SK-N-SH treated with all-trans-retinoic acid at 6 μM for 48 hours (cell line): ENCODE results near the gene SPP1.

ENCODE experiments used
- ATAC-seq: fragments of 200-7000 bp; cut with Tn5 transposase; 3 replicates; pipeline ENCODE4 v1.9.1; 2020; ENCODE audit warnings: mild to moderate bottlenecking, moderate library complexity
- ARNTL ChIP-seq: fragments of 450-650 bp; formaldehyde crosslinking; IDR thresholded peaks from 2 replicates; pipeline ENCODE4 v1.5.0; 2020; ENCODE audit warnings: low read depth, mild to moderate bottlenecking, moderate library complexity, borderline replicate concordance
- BACH2 ChIP-seq: fragments of 250-450 bp; sonication (Bioruptor Pico); IDR thresholded peaks from 2 replicates; pipeline ENCODE4 v1.9.0; 2021; ENCODE audit warnings: mild to moderate bottlenecking, borderline replicate concordance
- CREB5 ChIP-seq: fragments of 250-450 bp; sonication (Bioruptor Pico); IDR thresholded peaks from 2 replicates; pipeline ENCODE4 v1.5.1; 2020; ENCODE audit warnings: low read depth, mild to moderate bottlenecking, moderate library complexity
- CSDC2 ChIP-seq: fragments of 250-450 bp; sonication (Bioruptor Pico); IDR thresholded peaks from 2 replicates; pipeline ENCODE4 v1.5.0; 2020; ENCODE audit warnings: mild to moderate bottlenecking, moderate library complexity
- CSRNP3 ChIP-seq: fragments of 250-450 bp; sonication (Bioruptor Pico); IDR thresholded peaks from 2 replicates; pipeline ENCODE4 v1.5.1; 2021; ENCODE audit warnings: mild to moderate bottlenecking, moderate library complexity
- ESRRG ChIP-seq: fragments of 250-450 bp; sonication (Bioruptor Pico); IDR thresholded peaks from 2 replicates; pipeline ENCODE4 v1.6.1; 2021; ENCODE audit warnings: mild to moderate bottlenecking
- GLIS3 ChIP-seq: fragments of 250-450 bp; sonication (Bioruptor Pico); IDR thresholded peaks from 2 replicates; pipeline ENCODE4 v1.5.0; 2020; ENCODE audit warnings: mild to moderate bottlenecking, moderate library complexity
- ISL1 ChIP-seq: fragments of 250-450 bp; sonication (Bioruptor Pico); IDR thresholded peaks from 2 replicates; pipeline ENCODE4 v2.1.2; 2022; ENCODE audit warnings: mild to moderate bottlenecking, moderate library complexity
- PATZ1 ChIP-seq: fragments of 250-450 bp; sonication (Bioruptor Pico); IDR thresholded peaks from 2 replicates; pipeline ENCODE4 v1.8.0; 2020; ENCODE audit warnings: mild to moderate bottlenecking, moderate library complexity, borderline replicate concordance
- POU6F1 ChIP-seq: fragments of 250-450 bp; sonication (Bioruptor Pico); IDR thresholded peaks from 2 replicates; pipeline ENCODE4 v1.8.0; 2021; ENCODE audit warnings: low read depth, mild to moderate bottlenecking, moderate library complexity, borderline replicate concordance
- PPARA ChIP-seq: fragments of 250-450 bp; sonication (Bioruptor Pico); IDR thresholded peaks from 2 replicates; pipeline ENCODE4 v1.5.0; 2020; ENCODE audit warnings: mild to moderate bottlenecking, borderline replicate concordance
- SNAI2 ChIP-seq: fragments of 250-450 bp; sonication (Bioruptor Pico); IDR thresholded peaks from 2 replicates; pipeline ENCODE4 v1.5.0; 2020; ENCODE audit warnings: mild to moderate bottlenecking, moderate library complexity
- TCF4 ChIP-seq: fragments of 250-450 bp; sonication (Bioruptor Pico); IDR thresholded peaks from 2 replicates; pipeline ENCODE4 v1.8.0; 2021; ENCODE audit warnings: mild to moderate bottlenecking, moderate library complexity, borderline replicate concordance
- TOX ChIP-seq: fragments of 250-450 bp; sonication (Bioruptor Pico); IDR thresholded peaks from 2 replicates; pipeline ENCODE4 v1.8.0; 2021; ENCODE audit warnings: mild to moderate bottlenecking, moderate library complexity, borderline replicate concordance
- ZC3H10 ChIP-seq: fragments of 250-450 bp; sonication (Bioruptor Pico); IDR thresholded peaks from 2 replicates; pipeline ENCODE4 v1.5.1; 2021; ENCODE audit warnings: mild to moderate bottlenecking, moderate library complexity
- ZFP3 ChIP-seq: fragments of 250-450 bp; sonication (Bioruptor Pico); IDR thresholded peaks from 2 replicates; pipeline ENCODE4 v1.5.0; 2020; ENCODE audit warnings: mild to moderate bottlenecking, moderate library complexity
- ZFP30 ChIP-seq: fragments of 450-650 bp; formaldehyde crosslinking; IDR thresholded peaks from 2 replicates; pipeline ENCODE4 v1.5.0; 2022; ENCODE audit warnings: mild to moderate bottlenecking, moderate library complexity
- ZNF565 ChIP-seq: fragments of 450-650 bp; formaldehyde crosslinking; conservative IDR thresholded peaks from 2 replicates; pipeline ENCODE4 v1.5.0; 2020; ENCODE audit warnings: low read depth, mild to moderate bottlenecking, moderate library complexity
- ZNF70 ChIP-seq: fragments of 450-650 bp; formaldehyde crosslinking; IDR thresholded peaks from 2 replicates; pipeline ENCODE4 v1.5.0; 2020; ENCODE audit warnings: mild to moderate bottlenecking, moderate library complexity
- ZNF8 ChIP-seq: fragments of 450-650 bp; formaldehyde crosslinking; IDR thresholded peaks from 2 replicates; pipeline ENCODE4 v1.5.0; 2020; ENCODE audit warnings: mild to moderate bottlenecking, moderate library complexity

Gene SPP1

GRCh38 chr4:88002786-88003185, 27.3 kb downstream of the SPP1 start:
- no peak for TF ChIP-seq CREB5 (CRISPR knock-in tag)
- no peak for TF ChIP-seq ARNTL (CRISPR knock-in tag)
- no peak for TF ChIP-seq ZNF565 (CRISPR knock-in tag)
- no peak for TF ChIP-seq ESRRG (CRISPR knock-in tag)
- ATAC-seq: no peak

- no peak for TF ChIP-seq ZNF565 (CRISPR knock-in tag)
- no peak for TF ChIP-seq ZFP30 (CRISPR knock-in tag)
- no peak for TF ChIP-seq ZNF70 (CRISPR knock-in tag)
- no peak for TF ChIP-seq CSDC2 (CRISPR knock-in tag)
- no peak for TF ChIP-seq ZC3H10 (CRISPR knock-in tag)
- no peak for TF ChIP-seq BACH2 (CRISPR knock-in tag)
- no peak for TF ChIP-seq SNAI2 (CRISPR knock-in tag)
- no peak for TF ChIP-seq PPARA (CRISPR knock-in tag)
- TF ChIP-seq TOX (CRISPR knock-in tag): no peak
- TF ChIP-seq POU6F1: no peak
- no peak for TF ChIP-seq TCF4 (CRISPR knock-in tag)
- no peak for TF ChIP-seq PATZ1 (CRISPR knock-in tag)
- TF ChIP-seq ZNF8 (CRISPR knock-in tag): no peak
- TF ChIP-seq ISL1 (CRISPR knock-in tag): no peak
- no peak for TF ChIP-seq ZFP3
- TF ChIP-seq GLIS3 (CRISPR knock-in tag): no peak
- TF ChIP-seq CREB5 (CRISPR knock-in tag): no peak
- TF ChIP-seq CSRNP3 (CRISPR knock-in tag): no peak
- TF ChIP-seq ESRRG (CRISPR knock-in tag): no peak
- no peak for TF ChIP-seq ARNTL (CRISPR knock-in tag)
- no peak for ATAC-seq
These were observed 27.7 kb downstream of the SPP1 start for GRCh38 chr4:88003261-88003660.

- TF ChIP-seq CSRNP3 (CRISPR knock-in tag) (no peak), ZFP3 (no peak), ZNF8 (CRISPR knock-in tag) (no peak), GLIS3 (CRISPR knock-in tag) (no peak), TOX (CRISPR knock-in tag) (no peak), ESRRG (CRISPR knock-in tag) (no peak)
- ATAC-seq: no peak
These were observed 29.6 kb downstream of the SPP1 start for GRCh38 chr4:88005076-88005475.
